H9 (cell line): Measurements from ENCODE around the gene NSF. TPM values are rescaled to one million over a fixed set of nuclear protein-coding genes. Genes with fewer than 3 reads are reported as not detected.

Experiments
- DNase-seq: peaks from one replicate; pipeline ENCODE4 v3.0.0-alpha.2; 2017
- H2AFZ ChIP-seq: one replicate; pipeline ENCODE4 v1.6.1; 2013; ENCODE audit warnings: mild to moderate bottlenecking, low read length, control low read depth, moderate library complexity
- H2AK5ac ChIP-seq: 2 replicates; pipeline ENCODE4 v1.6.1; 2013; ENCODE audit warnings: low read length, control low read depth, mixed read lengths; ENCODE audit not compliant: insufficient read length
- H2BK120ac ChIP-seq: one replicate; pipeline ENCODE4 v1.6.1; 2013; ENCODE audit warnings: low read depth, mild to moderate bottlenecking, low read length, control low read depth, inconsistent platforms; ENCODE audit not compliant: poor library complexity, severe bottlenecking
- H2BK12ac ChIP-seq: 2 replicates; pipeline ENCODE4 v1.6.1; 2013; ENCODE audit warnings: low read length, control low read depth, mixed read lengths, low read depth; ENCODE audit not compliant: insufficient read length
- H2BK15ac ChIP-seq: 2 replicates; pipeline ENCODE4 v1.6.1; 2013; ENCODE audit warnings: low read depth, low read length, control low read depth
- H2BK20ac ChIP-seq: one replicate; pipeline ENCODE4 v1.6.1; 2013; ENCODE audit warnings: low read depth, mild to moderate bottlenecking, low read length, control low read depth, inconsistent platforms; ENCODE audit not compliant: poor library complexity, severe bottlenecking
- H2BK5ac ChIP-seq: 2 replicates; pipeline ENCODE4 v1.6.1; 2013; ENCODE audit warnings: low read length, control low read depth, mixed read lengths; ENCODE audit not compliant: insufficient read length
- H3K14ac ChIP-seq: 2 replicates; pipeline ENCODE4 v1.6.1; 2013; ENCODE audit warnings: low read length, control low read depth; ENCODE audit not compliant: insufficient read depth
- H3K18ac ChIP-seq: 2 replicates; pipeline ENCODE4 v1.6.1; 2013; ENCODE audit warnings: low read depth, mild to moderate bottlenecking, mixed read lengths, low read length, control low read depth; ENCODE audit not compliant: insufficient read length
- H3K23ac ChIP-seq: 2 replicates; pipeline ENCODE4 v1.6.1; 2013; ENCODE audit warnings: low read length, control low read depth, mixed read lengths, low read depth; ENCODE audit not compliant: insufficient read length
- H3K23me2 ChIP-seq: 2 replicates; pipeline ENCODE4 v1.6.1; 2013; ENCODE audit warnings: low read depth, mild to moderate bottlenecking, mixed read lengths, low read length, control low read depth; ENCODE audit not compliant: insufficient read length, poor library complexity, severe bottlenecking
- H3K27ac ChIP-seq: 2 replicates; pipeline ENCODE4 v1.5.1; 2013; ENCODE audit warnings: low read length, control low read depth, mixed read lengths, low read depth; ENCODE audit not compliant: insufficient read length
- H3K27me3 ChIP-seq: 2 replicates; pipeline ENCODE4 v1.6.1; 2013; ENCODE audit warnings: low read length, control low read depth, inconsistent platforms; ENCODE audit not compliant: insufficient read depth
- H3K4ac ChIP-seq: 2 replicates; pipeline ENCODE4 v1.6.1; 2013; ENCODE audit warnings: low read depth, mild to moderate bottlenecking, control low read depth, inconsistent platforms, low read length, moderate library complexity
- H3K4me1 ChIP-seq: 2 replicates; pipeline ENCODE4 v1.6.1; 2013; ENCODE audit warnings: low read length, control low read depth, inconsistent platforms; ENCODE audit not compliant: insufficient read depth
- H3K4me2 ChIP-seq: 2 replicates; pipeline ENCODE4 v1.6.1; 2013; ENCODE audit warnings: low read length, control low read depth, mixed read lengths; ENCODE audit not compliant: insufficient read length, insufficient read depth
- H3K56ac ChIP-seq: 2 replicates; pipeline ENCODE4 v1.6.1; 2013; ENCODE audit warnings: low read depth, mild to moderate bottlenecking, mixed read lengths, low read length, control low read depth; ENCODE audit not compliant: insufficient read length
- H3K79me1 ChIP-seq: 2 replicates; pipeline ENCODE4 v1.6.1; 2013; ENCODE audit warnings: low read depth, mild to moderate bottlenecking, moderate library complexity, low read length, control low read depth, inconsistent platforms; ENCODE audit not compliant: insufficient read depth, poor library complexity, severe bottlenecking
- H3K79me2 ChIP-seq: 2 replicates; pipeline ENCODE4 v1.6.1; 2013; ENCODE audit warnings: low read length, control low read depth, inconsistent platforms; ENCODE audit not compliant: insufficient read depth
- H3K9ac ChIP-seq: 2 replicates; pipeline ENCODE4 v1.6.1; 2013; ENCODE audit warnings: low read length, control low read depth, mixed read lengths; ENCODE audit not compliant: insufficient read length; ENCODE audit errors: extremely low read depth
- H3K9me3 ChIP-seq: one replicate; pipeline ENCODE4 v1.6.1; 2013; ENCODE audit warnings: low read depth, low read length, inconsistent platforms; ENCODE audit not compliant: control insufficient read depth
- H3T11ph ChIP-seq: one replicate; pipeline ENCODE4 v1.6.1; 2013; ENCODE audit warnings: mild to moderate bottlenecking, low read length, control low read depth, inconsistent platforms
- H4K20me1 ChIP-seq: one replicate; pipeline ENCODE4 v1.6.1; 2013; ENCODE audit not compliant: control insufficient read depth, insufficient read length, insufficient read depth
- H4K5ac ChIP-seq: 2 replicates; pipeline ENCODE4 v1.6.1; 2013; ENCODE audit warnings: low read depth, mild to moderate bottlenecking, mixed read lengths, low read length, control low read depth; ENCODE audit not compliant: insufficient read length
- H4K8ac ChIP-seq: replicated peaks from 2 replicates; pipeline ENCODE4 v1.6.1; 2013; ENCODE audit warnings: low read length, control low read depth, mixed read lengths, low read depth; ENCODE audit not compliant: insufficient read length
- H4K91ac ChIP-seq: 2 replicates; pipeline ENCODE4 v1.6.1; 2013; ENCODE audit warnings: low read depth, mild to moderate bottlenecking, moderate library complexity, mixed read lengths, low read length, control low read depth; ENCODE audit not compliant: insufficient read length
- H3K27ac Mint-ChIP-seq, 3 experiments: 2 replicates in 2 of 3; 3 replicates in 1 of 3; pipeline ENCODE4 v1.8.0; 2020 to 2021; ENCODE audit warnings: mixed read lengths in 3 of 3, mild to moderate bottlenecking in 1 of 3, moderate library complexity in 1 of 3
- H3K27me3 Mint-ChIP-seq: 2 replicates; pipeline ENCODE4 v1.8.0; 2021; ENCODE audit warnings: low read depth, mild to moderate bottlenecking, moderate library complexity, mixed read lengths
- H3K36me3 Mint-ChIP-seq, 3 experiments: 2 replicates in 2 of 3; 3 replicates in 1 of 3; pipeline ENCODE4 v1.8.0; 2020 to 2021; ENCODE audit warnings: low read depth in 3 of 3, mixed read lengths in 3 of 3; ENCODE audit not compliant: insufficient read depth in 1 of 3
- H3K4me1 Mint-ChIP-seq, 2 experiments: 2 replicates each; pipeline ENCODE4 v1.8.0; 2020; ENCODE audit warnings: mixed read lengths in 2 of 2
- H3K4me3 Mint-ChIP-seq, 2 experiments: 2 replicates in 1 of 2; 3 replicates in 1 of 2; pipeline ENCODE4 v1.8.0; 2020 to 2021; ENCODE audit warnings: mild to moderate bottlenecking in 2 of 2, mixed read lengths in 2 of 2, moderate library complexity in 1 of 2
- H3K9me3 Mint-ChIP-seq, 2 experiments: 2 replicates in 1 of 2; 3 replicates in 1 of 2; pipeline ENCODE4 v1.8.0; 2020; ENCODE audit warnings: mild to moderate bottlenecking in 2 of 2, mixed read lengths in 2 of 2, moderate library complexity in 1 of 2
- WGBS: extraction: QIAGEN DNeasy Blood & Tissue Kit; methylation state at CpG from one replicate; pipeline ENCODE4 v1.1.7; 2013; ENCODE audit warnings: missing lambda C conversion rate, low lambda C conversion rate, mixed read lengths; ENCODE audit not compliant: insufficient read length; ENCODE audit errors: extremely low coverage; 5-methylcytosine and 5-hydroxymethylcytosine counted together
- total RNA-seq: library from RNA; stranded (reverse); gene quantifications from 2 replicates; pipeline ENCODE4 v1.2.1, GENCODE V29; 2021
- TF ChIP-seq, protein P1 (sequence below): fragments of 200-600 bp; sonication (generic); conservative IDR thresholded peaks from 3 replicates; pipeline ENCODE4 v1.8.0; 2021; ENCODE audit warnings: antibody characterized with exemption, mild to moderate bottlenecking

The NSF gene
- total RNA-seq, 1 experiment from 2014 or later = 36.4 TPM

DNA sequence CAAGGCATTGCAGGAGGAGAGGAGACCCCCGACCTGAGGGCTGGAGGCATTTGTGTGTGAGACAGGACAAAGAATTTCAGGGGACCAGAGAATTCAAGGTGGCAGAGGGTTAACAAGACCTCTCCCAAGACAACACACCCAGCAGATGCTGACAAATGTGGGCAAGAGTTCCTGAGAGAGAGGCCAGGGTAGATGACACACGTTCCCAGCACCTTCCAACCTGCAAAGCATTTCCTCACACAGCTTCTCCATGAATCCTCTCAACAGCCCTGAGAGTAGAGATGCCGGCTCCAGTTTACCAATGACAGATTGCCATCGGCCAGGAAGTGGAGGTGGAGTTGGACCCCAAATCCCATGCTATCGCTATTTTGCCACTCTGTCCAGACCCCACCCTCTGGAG, 203.1 kb downstream of the NSF start:
- H3K27me3 ChIP-seq = no peaks in the 10 kb centered on the region; the same call in 1 of the 2 replicates
- H4K91ac ChIP-seq = no peak overlapping the region
- H3K4me1 ChIP-seq = 0 out of 2 replicates have a peak, but pooled peaks cover 2% of the 10 kb centered on the region
- no peaks in the 10 kb centered on the region for H4K20me1 ChIP-seq
- no peak overlapping the region for H2BK5ac ChIP-seq
- Mint-ChIP-seq H3K4me3 (no peak overlapping the region), H3K9me3 (peaks cover 5 to 12% of the 10 kb centered on the region in 2 experiments; a peak in 4 of 5 replicates), H3K36me3 (peaks cover 2 to 16% (median 9%) of the 10 kb centered on the region in 3 experiments; a peak in 5 of 7 replicates), H3K27me3 (peaks cover 57% of the 10 kb centered on the region), H3K27ac (no peak overlapping the region), H3K4me1 (peaks cover 29 to 30% of the 10 kb centered on the region in 2 experiments)
- no peaks in the 10 kb centered on the region for H3K23me2 ChIP-seq
- H4K5ac ChIP-seq = no peak overlapping the region
- TF ChIP-seq, protein P1, sequence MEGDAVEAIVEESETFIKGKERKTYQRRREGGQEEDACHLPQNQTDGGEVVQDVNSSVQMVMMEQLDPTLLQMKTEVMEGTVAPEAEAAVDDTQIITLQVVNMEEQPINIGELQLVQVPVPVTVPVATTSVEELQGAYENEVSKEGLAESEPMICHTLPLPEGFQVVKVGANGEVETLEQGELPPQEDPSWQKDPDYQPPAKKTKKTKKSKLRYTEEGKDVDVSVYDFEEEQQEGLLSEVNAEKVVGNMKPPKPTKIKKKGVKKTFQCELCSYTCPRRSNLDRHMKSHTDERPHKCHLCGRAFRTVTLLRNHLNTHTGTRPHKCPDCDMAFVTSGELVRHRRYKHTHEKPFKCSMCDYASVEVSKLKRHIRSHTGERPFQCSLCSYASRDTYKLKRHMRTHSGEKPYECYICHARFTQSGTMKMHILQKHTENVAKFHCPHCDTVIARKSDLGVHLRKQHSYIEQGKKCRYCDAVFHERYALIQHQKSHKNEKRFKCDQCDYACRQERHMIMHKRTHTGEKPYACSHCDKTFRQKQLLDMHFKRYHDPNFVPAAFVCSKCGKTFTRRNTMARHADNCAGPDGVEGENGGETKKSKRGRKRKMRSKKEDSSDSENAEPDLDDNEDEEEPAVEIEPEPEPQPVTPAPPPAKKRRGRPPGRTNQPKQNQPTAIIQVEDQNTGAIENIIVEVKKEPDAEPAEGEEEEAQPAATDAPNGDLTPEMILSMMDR = no peak
- H3K9ac ChIP-seq = no peak overlapping the region
- no peak overlapping the region for H2BK120ac ChIP-seq
- no peak overlapping the region for H2BK15ac ChIP-seq
- H2BK20ac ChIP-seq = no peak overlapping the region
- no peak overlapping the region for H2AFZ ChIP-seq
- no peak overlapping the region for H2AK5ac ChIP-seq
- H3K14ac ChIP-seq = no peak overlapping the region
- no peaks in the 10 kb centered on the region for H3K79me2 ChIP-seq
- H3K27ac ChIP-seq = no peak overlapping the region
- no CpG with 5 or more reads among the region's 5 CpGs for WGBS
- H3T11ph ChIP-seq = no peak overlapping the region
- H4K8ac ChIP-seq = no peak overlapping the region
- H3K56ac ChIP-seq = no peak overlapping the region
- no peak overlapping the region for H2BK12ac ChIP-seq
- H3K4ac ChIP-seq = no peak overlapping the region
- H3K4me2 ChIP-seq = no peak overlapping the region
- no peak overlapping the region for H3K18ac ChIP-seq
- H3K23ac ChIP-seq = no peak overlapping the region
- H3K79me1 ChIP-seq = no peaks in the 10 kb centered on the region
- H3K9me3 ChIP-seq = no peaks in the 10 kb centered on the region
- no peak for DNase-seq
